Cerebellar cortex (tissue), 1 donor: ENCODE results near the gene LCMT1.

Experiments used
- DNase-seq: peaks from one replicate; pipeline ENCODE4 v3.0.0-alpha.2; 2015; ENCODE audit warnings: low spot score

LCMT1 gene

DNA sequence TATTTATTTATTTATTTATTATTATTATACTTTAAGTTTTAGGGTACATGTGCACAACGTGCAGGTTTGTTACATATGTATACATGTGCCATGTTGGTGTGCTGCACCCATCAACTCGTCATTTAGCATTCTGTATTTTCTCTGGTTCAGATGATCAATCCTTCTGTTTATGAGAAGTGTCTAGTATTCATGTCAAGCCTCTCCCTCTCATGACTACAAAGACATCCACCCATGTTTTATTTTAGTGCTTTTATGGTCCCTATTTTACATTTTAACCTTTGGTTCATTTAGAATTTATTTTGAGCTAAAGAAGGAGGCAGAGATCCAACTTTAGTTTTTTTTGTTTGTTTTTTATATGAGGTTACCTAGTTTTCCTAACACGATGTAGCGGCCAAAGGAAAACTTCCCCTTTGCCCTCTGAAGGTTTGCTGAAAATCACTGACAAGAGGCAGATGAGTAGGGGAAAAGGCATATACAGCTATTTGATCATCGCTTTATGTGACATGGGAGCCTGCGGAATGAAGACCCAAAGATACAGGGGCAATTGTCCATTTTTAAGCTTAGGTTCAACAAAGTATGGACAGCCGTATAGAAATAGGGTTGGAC is 82.8 kb downstream of the LCMT1 start:
- DNase-seq: no peak

DNA sequence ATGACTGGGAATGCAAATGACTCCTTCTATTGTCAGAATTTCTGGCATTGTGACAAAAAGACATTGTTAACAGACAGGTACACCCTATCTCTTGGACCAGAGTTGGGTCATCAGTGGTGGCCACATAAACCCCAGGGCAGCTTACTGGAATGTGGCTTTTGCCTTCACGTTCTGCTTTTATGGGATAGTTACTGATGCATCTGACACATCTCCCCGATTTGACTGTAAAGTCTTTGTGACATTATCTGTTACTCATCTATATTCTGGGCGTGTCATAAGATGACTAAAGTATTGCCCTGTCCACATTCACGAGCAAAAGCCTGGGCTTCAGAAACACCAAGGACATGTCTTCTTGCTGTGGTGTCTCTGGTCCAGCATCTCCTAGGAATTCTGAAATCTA is 86.5 kb downstream of the LCMT1 start:
- no peak for DNase-seq

DNA sequence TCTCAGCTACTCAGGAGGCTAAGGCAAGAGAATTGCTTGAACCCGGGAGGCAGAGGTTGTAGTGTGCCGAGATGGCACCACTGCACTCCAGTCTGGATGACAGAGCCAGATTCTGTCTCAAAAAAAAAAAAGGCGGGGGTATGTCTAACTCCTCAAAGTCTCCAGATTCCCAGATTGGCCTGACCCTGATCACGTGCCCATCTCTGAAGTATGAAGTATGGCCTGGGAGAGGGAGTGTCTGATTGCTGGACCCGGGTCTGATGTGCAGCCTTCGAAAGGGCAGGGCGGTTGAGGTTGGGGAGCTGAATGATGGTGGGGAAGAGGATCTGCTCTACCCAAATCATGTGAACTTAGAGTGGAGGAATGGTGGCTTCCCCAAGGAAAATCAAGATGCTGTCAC is 87.9 kb downstream of the LCMT1 start:
- DNase-seq: no peak

DNA sequence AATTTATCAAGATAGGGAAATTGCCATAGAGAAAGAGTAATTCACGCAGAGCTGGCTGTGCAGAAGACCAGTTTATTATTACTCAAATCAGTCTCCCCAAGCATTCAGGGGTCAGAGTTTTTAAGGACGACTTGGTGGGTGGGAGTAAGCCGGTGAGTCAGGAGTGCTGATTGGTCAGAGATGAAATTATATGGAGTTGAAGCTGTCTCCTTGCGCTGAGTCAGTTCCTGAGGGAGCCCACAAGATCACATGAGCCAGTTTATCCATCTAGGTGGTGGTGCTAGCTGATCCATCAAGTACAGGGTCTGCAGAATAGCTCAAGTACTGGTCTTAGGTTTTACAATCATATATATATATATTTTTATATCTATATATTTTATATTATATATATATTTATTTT is 99.2 kb downstream of the LCMT1 start:
- DNase-seq: no peak

DNA sequence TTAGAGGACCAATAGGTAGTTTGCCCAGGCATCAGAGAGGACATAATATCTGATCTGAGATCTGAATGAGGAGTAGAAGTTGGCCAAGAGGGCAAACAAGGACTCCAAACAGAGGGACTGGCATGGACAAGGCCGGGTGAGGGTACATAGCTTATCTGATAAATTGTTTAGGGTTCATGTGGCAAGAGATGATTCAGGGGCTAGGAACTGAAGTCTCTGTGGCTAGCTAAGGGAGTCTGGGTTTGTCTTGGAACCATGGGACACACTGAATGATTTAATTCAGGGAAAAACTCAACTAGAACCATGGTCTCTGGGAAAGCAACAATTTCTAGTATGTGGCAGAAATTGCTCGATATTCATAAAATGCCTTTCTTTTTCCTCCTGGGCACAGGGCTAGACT is 101.1 kb downstream of the LCMT1 start:
- no peak for DNase-seq

DNA sequence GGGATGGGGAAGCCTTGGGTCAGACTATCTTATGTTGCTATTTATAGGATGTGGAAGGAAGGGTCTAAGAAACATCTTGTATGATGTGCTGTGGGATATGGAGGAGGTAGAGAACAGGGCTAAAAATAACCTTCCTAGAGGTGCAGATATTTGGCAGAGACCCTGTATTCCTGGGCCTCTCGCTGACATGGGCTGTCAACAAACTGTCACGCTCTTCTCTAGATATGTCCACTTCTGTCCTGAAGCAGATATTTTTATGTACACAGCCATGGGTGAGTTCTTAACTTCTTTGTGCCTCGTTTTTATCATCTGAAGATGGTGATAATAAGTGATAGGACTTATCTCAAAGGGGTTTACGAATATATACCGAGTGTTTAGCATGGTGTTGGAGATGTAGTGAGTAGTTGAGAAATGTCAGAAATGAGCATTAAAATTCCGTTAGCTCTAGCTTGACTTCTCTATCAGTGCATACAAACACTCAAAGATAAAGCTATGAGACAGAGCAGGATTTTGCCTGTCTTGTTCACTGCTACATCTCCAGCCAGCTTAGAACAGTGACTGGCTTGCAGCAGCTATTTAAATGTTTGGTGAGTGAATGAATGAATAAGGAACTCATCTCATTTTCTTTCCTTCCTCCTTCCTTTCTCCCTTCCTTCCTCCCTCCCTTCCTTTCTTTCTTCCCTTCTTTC is 102.3 kb downstream of the LCMT1 start:
- no peak for DNase-seq

DNA sequence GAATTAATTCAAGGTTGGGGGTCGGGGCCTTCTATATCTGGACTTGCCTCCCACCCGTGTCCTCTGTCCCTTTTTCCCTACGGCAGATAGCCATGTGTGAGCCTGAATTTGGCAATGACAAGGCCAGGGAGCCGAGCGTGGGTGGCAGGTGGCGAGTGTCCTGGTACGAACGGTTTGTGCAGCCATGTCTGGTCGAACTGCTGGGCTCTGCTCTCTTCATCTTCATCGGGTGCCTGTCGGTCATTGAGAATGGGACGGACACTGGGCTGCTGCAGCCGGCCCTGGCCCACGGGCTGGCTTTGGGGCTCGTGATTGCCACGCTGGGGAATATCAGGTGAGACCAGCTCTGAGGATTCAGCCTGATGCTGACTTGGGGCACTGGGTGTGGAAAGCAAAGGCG is 105.6 kb downstream of the LCMT1 start:
- no peak for DNase-seq

DNA sequence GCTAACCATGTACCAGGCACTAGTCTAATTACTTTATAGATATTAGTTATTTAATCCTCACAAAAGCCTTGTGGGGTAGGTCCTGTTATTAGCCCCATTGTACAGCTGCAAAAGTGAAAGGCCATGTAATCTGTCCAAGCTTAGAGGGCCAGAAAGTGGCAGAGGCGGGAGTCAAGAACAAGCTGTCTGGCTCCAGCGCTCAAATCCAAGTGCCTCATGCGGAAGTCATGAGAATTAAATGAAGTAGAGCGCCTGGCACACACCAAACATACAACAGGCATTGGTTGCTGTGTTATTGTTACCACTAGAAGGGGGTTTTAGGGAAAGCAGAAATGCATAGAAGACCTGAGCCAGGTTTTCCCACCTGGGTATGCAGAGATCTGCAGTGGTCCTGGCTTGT is 106.4 kb downstream of the LCMT1 start:
- DNase-seq: no peak

DNA sequence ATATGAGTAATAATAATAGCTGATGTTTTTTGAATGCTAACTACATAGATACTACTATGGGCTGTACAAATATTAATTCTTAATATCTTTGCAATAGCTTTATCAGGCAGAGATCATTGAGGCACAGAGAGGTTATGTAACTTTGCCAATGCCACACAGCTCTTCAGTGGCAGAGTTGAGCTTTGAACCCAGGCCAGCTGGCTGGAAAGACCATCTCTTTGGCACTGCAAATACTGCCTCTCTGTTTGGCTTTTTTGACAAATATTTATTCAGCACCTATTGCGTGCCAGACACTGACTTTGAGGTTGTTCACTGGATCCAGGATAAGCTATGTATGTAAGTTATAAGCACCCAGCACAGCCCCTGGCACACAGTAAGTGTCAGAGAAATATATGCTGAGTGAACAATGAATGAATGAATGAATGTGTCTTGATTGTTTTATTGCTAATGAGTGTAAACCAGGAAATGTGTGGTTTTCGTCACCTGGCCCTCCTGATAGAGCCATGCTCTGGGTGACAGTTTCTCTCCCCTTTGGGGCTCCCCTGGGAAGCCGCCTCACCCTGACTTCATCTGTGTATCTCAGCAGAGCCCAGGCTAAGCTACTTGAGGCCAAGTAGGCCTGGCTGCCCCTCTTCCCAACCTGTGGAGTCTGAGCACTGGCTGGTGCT is 107.7 kb downstream of the LCMT1 start:
- DNase-seq: no peak

DNA sequence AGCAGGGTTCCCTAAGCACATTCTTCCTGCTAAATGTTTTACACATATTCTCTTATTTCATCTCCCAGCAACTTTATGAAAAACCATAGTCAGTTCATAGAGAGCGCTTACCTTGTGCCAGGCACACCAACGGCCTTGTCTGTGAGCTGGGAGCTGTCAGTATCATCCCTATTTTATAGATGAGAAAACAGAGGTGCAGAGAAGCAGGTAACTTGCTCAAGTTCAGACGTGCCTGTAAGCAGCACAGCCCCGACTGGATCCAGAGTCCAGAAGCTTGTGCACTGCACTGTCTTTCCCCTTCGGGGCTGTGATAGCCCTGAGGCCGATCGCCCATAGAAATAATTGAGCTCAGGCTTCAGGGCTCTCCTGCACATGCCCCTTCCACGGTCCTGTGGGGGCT is 111.4 kb downstream of the LCMT1 start:
- no peak for DNase-seq

DNA sequence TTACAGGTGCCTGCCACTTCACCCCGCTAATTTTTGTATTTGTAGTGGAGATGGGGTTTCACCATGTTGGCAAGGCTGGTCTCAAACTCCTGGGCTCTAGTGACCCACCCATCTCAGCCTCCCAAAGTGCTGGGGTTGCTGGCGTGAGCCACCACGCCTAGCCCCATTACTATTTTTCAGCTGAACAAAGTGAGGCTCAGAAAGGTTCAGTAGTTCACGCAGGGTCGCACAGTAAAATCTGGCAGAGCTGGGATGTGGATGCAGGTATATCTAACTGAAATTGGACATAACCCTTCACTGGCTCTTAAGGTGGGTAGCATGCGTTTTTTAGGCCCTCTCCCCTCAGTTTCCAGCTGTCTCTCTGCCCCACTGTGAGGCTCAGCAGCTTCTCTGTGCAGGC is 112.4 kb downstream of the LCMT1 start:
- DNase-seq: no peak

DNA sequence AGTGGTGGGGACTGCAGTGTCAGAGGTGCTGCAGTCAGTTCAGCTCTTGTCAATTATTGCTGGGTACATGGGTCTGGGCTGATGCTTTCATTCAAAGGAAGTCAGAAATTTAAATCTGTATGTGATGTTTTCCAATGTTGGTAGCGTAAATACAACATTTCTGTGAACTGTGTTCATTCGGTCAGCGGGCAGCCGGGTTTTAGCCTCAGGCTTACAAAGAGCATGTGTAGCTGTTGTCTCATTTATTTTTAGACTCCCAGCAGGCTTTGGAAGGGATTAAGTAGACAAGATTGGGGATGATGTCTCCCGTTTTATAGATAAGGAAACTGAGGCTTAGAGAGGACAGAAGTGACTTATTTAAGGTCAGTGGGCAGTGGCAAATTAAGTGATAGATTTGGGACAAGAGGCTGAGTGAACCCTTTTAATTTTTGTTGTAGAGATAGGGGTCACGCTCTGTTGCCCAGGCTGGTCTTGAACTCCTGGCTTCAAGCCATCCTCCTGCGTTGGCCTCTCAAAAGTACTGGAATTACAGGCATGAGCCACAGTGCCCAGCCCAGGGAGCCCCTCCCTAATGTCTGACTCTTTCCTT is 113.3 kb downstream of the LCMT1 start:
- DNase-seq: no peak
